Activated CD4-positive, alpha-beta T cell treated with anti-CD3 and anti-CD28 coated beads for 36 hours (primary cell): ENCODE data around the gene VOPP1. TPM values are rescaled to one million over a fixed set of nuclear protein-coding genes. Genes with fewer than 3 reads are reported as not detected.

ENCODE experiments used
- ATAC-seq: fragments of 200-7000 bp; cut with Tn5 transposase; one replicate; pipeline ENCODE4 v1.10.0; 2021; ENCODE audit warnings: mild to moderate bottlenecking, moderate library complexity
- CTCF ChIA-PET: fragments of 350-600 bp; sonication (Branson Sonifier 250); formaldehyde crosslinking; loops from one replicate; lab custom pipeline; 2021; ENCODE audit warnings: antibody characterized with exemption; lab: Charles Lee
- POLR2A ChIA-PET: fragments of 350-600 bp; sonication (Branson Sonifier 250); formaldehyde crosslinking; loops from one replicate; lab custom pipeline; 2021; ENCODE audit warnings: antibody characterized with exemption, inconsistent platforms; lab: Charles Lee
- DNase-seq: peaks from one replicate; pipeline ENCODE4 v3.0.0-alpha.2; 2020
- H3K27ac Mint-ChIP-seq: one replicate; pipeline ENCODE4 v1.8.0; 2021; ENCODE audit warnings: mixed read lengths
- H3K27me3 Mint-ChIP-seq: one replicate; pipeline ENCODE4 v1.8.0; 2021; ENCODE audit warnings: mixed read lengths
- H3K36me3 Mint-ChIP-seq: one replicate; pipeline ENCODE4 v1.8.0; 2021; ENCODE audit warnings: low read depth, mixed read lengths
- H3K4me1 Mint-ChIP-seq: one replicate; pipeline ENCODE4 v1.8.0; 2021; ENCODE audit warnings: mixed read lengths
- H3K4me3 Mint-ChIP-seq: one replicate; pipeline ENCODE4 v1.8.0; 2021; ENCODE audit warnings: mild to moderate bottlenecking, moderate library complexity, mixed read lengths
- H3K9me3 Mint-ChIP-seq: one replicate; pipeline ENCODE4 v1.8.0; 2021; ENCODE audit warnings: low read depth, mixed read lengths
- intact Hi-C, 2 experiments: fragments of 100-400 bp; cut with DNase I in 1 of 2; cut with micrococcal nuclease in 1 of 2; formaldehyde crosslinking; loops; one replicate each; pipeline versions ENCODE4 v1.14.2 to v1.15.1; 2022 to 2024; cut with DNase I, micrococcal nuclease
- total RNA-seq, 2 experiments: library from RNA; stranded (reverse); gene quantifications; one replicate each; pipeline ENCODE4 v1.2.3, GENCODE V29; 2021

The VOPP1 gene
- total RNA-seq, 2 experiments from 2014 or later = 63.7 to 64.2 TPM

- DNase-seq (no peak), ATAC-seq (no peak)
- intact Hi-C loops = no loop called here
- Mint-ChIP-seq H3K4me1 (peaks cover 79% of the 10 kb centered on the region), H3K9me3 (no peaks in the 10 kb centered on the region), H3K27ac (peak overlapping the region; percentile 90), H3K27me3 (no peaks in the 10 kb centered on the region), H3K36me3 (peaks cover 20% of the 10 kb centered on the region), H3K4me3 (peak overlapping the region; percentile 89)
- ChIA-PET POLR2A (interaction anchor here (0.7 to 7.5 kb wide), 6 partner anchors 11 to 260 kb away, joined by 4 to 67 read pairs (median 6); no protein-coding TSS in a partner anchor), CTCF (interaction anchor here (1.2 kb wide), 2 partner anchors 35 to 36 kb away, joined by 3 to 4 read pairs; no protein-coding TSS in a partner anchor)
These were observed 3.0 kb downstream of the VOPP1 start for GRCh38 chr7:55569269-55569663.

- peak overlapping the region; percentile 90 for H3K27ac Mint-ChIP-seq
- H3K9me3 Mint-ChIP-seq = no peaks in the 10 kb centered on the region
- H3K27me3 Mint-ChIP-seq = no peaks in the 10 kb centered on the region
- peak overlapping the region; percentile 89 for H3K4me3 Mint-ChIP-seq
- peaks cover 78% of the 10 kb centered on the region for H3K4me1 Mint-ChIP-seq
- DNase-seq (no peak), ATAC-seq (no peak)
- peaks cover 20% of the 10 kb centered on the region for H3K36me3 Mint-ChIP-seq
- intact Hi-C loops = no loop called here
- CTCF ChIA-PET = interaction anchor here (1.2 to 1.4 kb wide), 3 partner anchors 34 to 60 kb away, joined by 3 to 5 read pairs (median 4); no protein-coding TSS in a partner anchor
- POLR2A ChIA-PET = interaction anchor here (0.7 to 7.5 kb wide), 5 partner anchors 10 to 260 kb away, joined by 4 to 67 read pairs (median 5); no protein-coding TSS in a partner anchor
These were observed 3.6 kb downstream of the VOPP1 start for GRCh38 chr7:55568613-55569268.

- ATAC-seq (no peak), DNase-seq (no peak)
- H3K27me3 Mint-ChIP-seq = no peaks in the 10 kb centered on the region
- H3K9me3 Mint-ChIP-seq = no peaks in the 10 kb centered on the region
- intact Hi-C loops = no loop called here
- ChIA-PET CTCF (interaction anchor here (0.9 to 1.4 kb wide), 4 partner anchors 13 to 396 kb away, joined by 3 to 6 read pairs (median 4); no protein-coding TSS in a partner anchor), POLR2A (interaction anchor here (0.6 to 1.1 kb wide), 2 partner anchors 16 to 33 kb away, joined by 3 read pairs; no protein-coding TSS in a partner anchor)
- peaks cover 72% of the 10 kb centered on the region for H3K4me1 Mint-ChIP-seq
- H3K4me3 Mint-ChIP-seq = no peak overlapping the region
- H3K36me3 Mint-ChIP-seq = peaks cover 20% of the 10 kb centered on the region
- no peak overlapping the region for H3K27ac Mint-ChIP-seq
These were observed 4.7 kb downstream of the VOPP1 start for GRCh38 chr7:55567571-55567970.

- H3K36me3 Mint-ChIP-seq = peaks cover 28% of the 10 kb centered on the region
- POLR2A ChIA-PET = interaction anchor here (2.2 kb wide), 1 partner anchor 31 kb away, joined by 6 read pairs; no protein-coding TSS in a partner anchor
- DNase-seq = no peak
- ATAC-seq = no peak
- H3K4me3 Mint-ChIP-seq = peak overlapping the region; percentile 36
- intact Hi-C loops = no loop called here
- H3K27ac Mint-ChIP-seq = peak overlapping the region; percentile 83
- CTCF ChIA-PET = no interaction called here
- peaks cover 86% of the 10 kb centered on the region for H3K4me1 Mint-ChIP-seq
- H3K9me3 Mint-ChIP-seq = no peaks in the 10 kb centered on the region
- no peaks in the 10 kb centered on the region for H3K27me3 Mint-ChIP-seq
These were observed 6.6 kb downstream of the VOPP1 start for GRCh38 chr7:55565681-55566080.

GRCh38 chr7:55563596-55564325 lies 8.5 kb downstream of the VOPP1 start:
- ATAC-seq = no peak
- DNase-seq = no peak
- CTCF ChIA-PET = interaction anchor here (0.5 to 1.6 kb wide), 4 partner anchors 25 to 511 kb away, joined by 3 to 8 read pairs (median 4); no protein-coding TSS in a partner anchor
- H3K36me3 Mint-ChIP-seq = peaks cover 26% of the 10 kb centered on the region
- H3K9me3 Mint-ChIP-seq = no peaks in the 10 kb centered on the region
- intact Hi-C loops = no loop called here
- POLR2A ChIA-PET = interaction anchor here (2.2 kb wide), 1 partner anchor 29 kb away, joined by 6 read pairs; no protein-coding TSS in a partner anchor
- H3K27ac Mint-ChIP-seq = no peak overlapping the region
- H3K4me3 Mint-ChIP-seq = no peak overlapping the region
- H3K27me3 Mint-ChIP-seq = no peaks in the 10 kb centered on the region
- H3K4me1 Mint-ChIP-seq = peaks cover 85% of the 10 kb centered on the region

GRCh38 chr7:55561690-55562089 lies 10.6 kb downstream of the VOPP1 start:
- H3K27ac Mint-ChIP-seq = no peak overlapping the region
- intact Hi-C loops = no loop called here
- POLR2A ChIA-PET = no interaction called here
- H3K4me1 Mint-ChIP-seq = peaks cover 83% of the 10 kb centered on the region
- no peaks in the 10 kb centered on the region for H3K27me3 Mint-ChIP-seq
- DNase-seq (no peak), ATAC-seq (no peak)
- no peaks in the 10 kb centered on the region for H3K9me3 Mint-ChIP-seq
- CTCF ChIA-PET = interaction anchor here (0.6 to 1.2 kb wide), 3 partner anchors 28 to 269 kb away, joined by 3 to 5 read pairs (median 5); no protein-coding TSS in a partner anchor
- peaks cover 24% of the 10 kb centered on the region for H3K36me3 Mint-ChIP-seq
- H3K4me3 Mint-ChIP-seq = no peak overlapping the region

- H3K9me3 Mint-ChIP-seq = no peaks in the 10 kb centered on the region
- ChIA-PET CTCF (interaction anchor here (0.8 to 1.9 kb wide), 3 partner anchors 11 to 26 kb away, joined by 3 to 9 read pairs (median 4); no protein-coding TSS in a partner anchor), POLR2A (interaction anchor here (1.2 to 1.8 kb wide), 3 partner anchors 10 to 43 kb away, joined by 5 to 6 read pairs (median 6); no protein-coding TSS in a partner anchor)
- H3K36me3 Mint-ChIP-seq = peaks cover 33% of the 10 kb centered on the region
- H3K27me3 Mint-ChIP-seq = no peaks in the 10 kb centered on the region
- H3K4me3 Mint-ChIP-seq = no peak overlapping the region
- intact Hi-C loops = no loop called here
- H3K27ac Mint-ChIP-seq = peak overlapping the region; percentile 37
- H3K4me1 Mint-ChIP-seq = peaks cover 85% of the 10 kb centered on the region
- ATAC-seq (peak; percentile 25), DNase-seq (no peak)
These were observed 13.1 kb downstream of the VOPP1 start for GRCh38 chr7:55558962-55559920.

- Mint-ChIP-seq H3K4me1 (peaks cover 91% of the 10 kb centered on the region), H3K4me3 (peak overlapping the region; percentile 22), H3K27ac (peak overlapping the region; percentile 79), H3K36me3 (peaks cover 39% of the 10 kb centered on the region), H3K9me3 (no peaks in the 10 kb centered on the region), H3K27me3 (no peaks in the 10 kb centered on the region)
- DNase-seq = peak; percentile 61
- ATAC-seq = peak; percentile 69
- intact Hi-C loops = loop anchor here (1.0 to 2.0 kb wide), 3 partner anchors 13 to 23 kb away; no protein-coding TSS in a partner anchor
- ChIA-PET POLR2A (interaction anchor here (1.0 to 1.8 kb wide), 2 partner anchors 12 to 24 kb away, joined by 4 to 5 read pairs; no protein-coding TSS in a partner anchor), CTCF (interaction anchor here (0.7 kb wide), 1 partner anchor 13 kb away, joined by 3 read pairs; no protein-coding TSS in a partner anchor)
These were observed 14.6 kb downstream of the VOPP1 start for GRCh38 chr7:55557666-55558188.

GRCh38 chr7:55556492-55556891 lies 15.8 kb downstream of the VOPP1 start:
- ATAC-seq (peak; percentile 48), DNase-seq (no peak)
- H3K4me1 Mint-ChIP-seq = peaks cover 93% of the 10 kb centered on the region
- no peaks in the 10 kb centered on the region for H3K9me3 Mint-ChIP-seq
- H3K36me3 Mint-ChIP-seq = peaks cover 33% of the 10 kb centered on the region
- ChIA-PET CTCF (interaction anchor here (1.0 to 1.3 kb wide), 2 partner anchors 10 to 17 kb away, joined by 4 to 6 read pairs; no protein-coding TSS in a partner anchor), POLR2A (interaction anchor here (0.6 to 4.3 kb wide), 2 partner anchors 16 to 23 kb away, joined by 3 to 25 read pairs; no protein-coding TSS in a partner anchor)
- H3K4me3 Mint-ChIP-seq = peak overlapping the region; percentile 14
- peak overlapping the region; percentile 72 for H3K27ac Mint-ChIP-seq
- intact Hi-C loops = loop anchor here (1.0 to 2.0 kb wide), 3 partner anchors 14 to 22 kb away; no protein-coding TSS in a partner anchor
- H3K27me3 Mint-ChIP-seq = no peaks in the 10 kb centered on the region
